Spleen (tissue), 11 donors: ENCODE measurements around the gene AVPI1. TPM values are rescaled to one million over a fixed set of nuclear protein-coding genes. Genes with fewer than 3 reads are reported as not detected.

Source experiments
- DNase-seq: peaks from one replicate; pipeline ENCODE4 v3.0.0-alpha.2; 2020
- H3K27ac ChIP-seq, 8 donors: fragments of 200-600 bp; sonication (generic) in 7 of 8; 1 replicate in 4 of 8; 2 replicates in 4 of 8; pipeline versions ENCODE4 v1.5.0 to v1.8.0; 2016 to 2021; ENCODE audit warnings: inconsistent platforms in 4 of 8, mild to moderate bottlenecking in 4 of 8, moderate library complexity in 1 of 8
- H3K27me3 ChIP-seq, 7 donors: fragments of 200-600 bp; sonication (generic) in 6 of 7; replicated peaks in 1 of 7; 1 replicate in 4 of 7; 2 replicates in 3 of 7; pipeline versions ENCODE4 v1.5.0 to v1.8.0; 2016 to 2021; ENCODE audit warnings: inconsistent platforms in 3 of 7, mild to moderate bottlenecking in 1 of 7
- H3K36me3 ChIP-seq, 6 donors: fragments of 200-600 bp; sonication (generic) in 5 of 6; 1 replicate in 4 of 6; 2 replicates in 2 of 6; pipeline versions ENCODE4 v1.5.0 to v1.8.0; 2016 to 2021; ENCODE audit warnings: inconsistent platforms in 2 of 6
- H3K4me1 ChIP-seq, 6 donors: fragments of 200-600 bp; sonication (generic) in 5 of 6; 1 replicate in 3 of 6; 2 replicates in 3 of 6; pipeline versions ENCODE4 v1.5.0 to v1.8.0; 2016 to 2021; ENCODE audit warnings: inconsistent platforms in 3 of 6
- H3K4me3 ChIP-seq, 8 donors: fragments of 200-600 bp; sonication (generic) in 7 of 8; 1 replicate in 4 of 8; 2 replicates in 4 of 8; pipeline versions ENCODE4 v1.5.0 to v1.8.0; 2016 to 2021; ENCODE audit warnings: inconsistent platforms in 4 of 8, mild to moderate bottlenecking in 4 of 8, moderate library complexity in 2 of 8
- H3K9me3 ChIP-seq, 8 donors: fragments of 200-600 bp; sonication (generic) in 7 of 8; 1 replicate in 4 of 8; 2 replicates in 4 of 8; pipeline versions ENCODE4 v1.5.0 to v1.8.0; 2016 to 2021; ENCODE audit warnings: inconsistent platforms in 4 of 8
- CTCF ChIP-seq, 11 experiments: fragments of 200-600 bp in 7 of 11; fragments of 450-650 bp in 4 of 11; sonication (generic) in 4 of 11; IDR thresholded peaks in 8 of 11; conservative IDR thresholded peaks in 3 of 11; 1 replicate in 7 of 11; 2 replicates in 4 of 11; pipeline versions ENCODE4 v1.4.0 to v1.8.0; 2016 to 2021; ENCODE audit warnings: antibody characterized with exemption in 11 of 11, inconsistent platforms in 4 of 11, mild to moderate bottlenecking in 1 of 11
- POLR2A ChIP-seq, 3 donors: fragments of 450-650 bp; IDR thresholded peaks; one replicate each; pipeline ENCODE4 v1.5.1; 2017; ENCODE audit warnings: antibody characterized with exemption in 3 of 3, mild to moderate bottlenecking in 1 of 3
- POLR2AphosphoS5 ChIP-seq, 3 donors: sonication (generic); formaldehyde crosslinking; IDR thresholded peaks; one replicate each; pipeline ENCODE4 v1.5.1; 2017; ENCODE audit warnings: antibody characterized with exemption in 3 of 3
- WGBS, 5 donors: extraction: QIAGEN DNeasy Blood & Tissue Kit in 3 of 5; methylation state at CpG; one replicate each; pipeline versions ENCODE4 v1.1.5 to v1.1.7; 2013 to 2018; 5-methylcytosine and 5-hydroxymethylcytosine counted together
- intact Hi-C: fragments of 100-400 bp; cut with DNase I; formaldehyde crosslinking; loops from one replicate; pipeline ENCODE4 v1.15.0; 2023; ENCODE audit warnings: low total_unique reads
- polyA plus RNA-seq, 3 donors: library from polyadenylated mRNA; stranded (reverse); fragments of 200-250 nt; gene quantifications; one replicate each; pipeline ENCODE4 v1.2.1, GENCODE V29; 2013
- total RNA-seq, 7 donors: library from RNA; depleted of rRNA in 3 of 7; stranded (reverse); fragments of >200 nt in 3 of 7; fragmentation: NEBNext Ultra II Directional in 4 of 7; extraction: Animal tissue kit (Norgen Biotek cat#: 25700) in 4 of 7; gene quantifications; one replicate each; pipeline versions ENCODE4 v1.1.0 to v1.2.1, GENCODE V29; 2016 to 2021
- donor health status: healthy with polysubstance abuse.
- donor health status: DM: no; HTN: no; CAD: no; lungs with moderate emphysema.
- donor health status: DM: no; HTN: no; CAD: no.
- donor health status: Bipolar disorder and iron deficiency.
- donor health status: healthy.
- donor health status: DM: no; HTN: no; CAD: no.
- donor health status: DM: yes; HTN: yes; CAD: no.

AVPI1 gene
- total and polyA plus RNA-seq, 10 donors, result 4.0 to 35.8 (median 14.3) TPM

DNA sequence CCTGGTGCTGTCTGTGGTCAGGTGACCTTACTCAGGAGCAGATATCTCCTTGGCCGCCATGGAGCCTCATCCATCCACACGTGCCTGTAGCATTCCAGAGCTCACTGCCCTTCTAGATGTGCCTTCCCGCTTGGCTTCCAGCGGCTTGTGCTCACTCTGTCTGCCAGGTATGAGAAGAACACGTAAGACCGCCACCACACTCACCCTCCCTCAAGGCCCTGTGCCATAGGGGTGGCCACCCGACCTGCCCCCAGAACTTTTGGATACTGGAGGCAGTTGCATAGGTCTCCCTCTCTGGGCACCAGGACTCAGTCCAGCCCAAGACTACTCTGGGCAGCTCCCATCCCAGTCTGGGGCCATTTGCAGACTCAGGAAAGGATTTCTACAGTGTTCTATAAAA is 30.6 kb upstream of the AVPI1 start:
- Histone ChIP-seq H3K27ac (peak overlapping the region in 2 of 8 donors; percentile 21 to 47), H3K27me3 (peaks cover 0 to 20% (median 5%) of the 10 kb centered on the region in 7 donors), H3K9me3 (no peaks in the 10 kb centered on the region), H3K4me1 (peaks cover 6 to 64% (median 42%) of the 10 kb centered on the region in 6 donors), H3K36me3 (no peaks in the 10 kb centered on the region), H3K4me3 (no peak overlapping the region)
- TF ChIP-seq POLR2AphosphoS5 (IDR thresholded peaks at IDR 0.05) (no peak), POLR2A (IDR thresholded peaks at IDR 0.05) (no peak), CTCF (IDR thresholded peaks at IDR 0.05 in 8 of 11, conservative IDR thresholded peaks at IDR 0.05 in 3 of 11) (no peak)
- peak; percentile 37 for DNase-seq
- intact Hi-C loops, result no loop called here
- 89 to 95% (median 91%) methylated on average over 5 to 7 of the region's 7 CpGs for WGBS, 5 donors

DNA sequence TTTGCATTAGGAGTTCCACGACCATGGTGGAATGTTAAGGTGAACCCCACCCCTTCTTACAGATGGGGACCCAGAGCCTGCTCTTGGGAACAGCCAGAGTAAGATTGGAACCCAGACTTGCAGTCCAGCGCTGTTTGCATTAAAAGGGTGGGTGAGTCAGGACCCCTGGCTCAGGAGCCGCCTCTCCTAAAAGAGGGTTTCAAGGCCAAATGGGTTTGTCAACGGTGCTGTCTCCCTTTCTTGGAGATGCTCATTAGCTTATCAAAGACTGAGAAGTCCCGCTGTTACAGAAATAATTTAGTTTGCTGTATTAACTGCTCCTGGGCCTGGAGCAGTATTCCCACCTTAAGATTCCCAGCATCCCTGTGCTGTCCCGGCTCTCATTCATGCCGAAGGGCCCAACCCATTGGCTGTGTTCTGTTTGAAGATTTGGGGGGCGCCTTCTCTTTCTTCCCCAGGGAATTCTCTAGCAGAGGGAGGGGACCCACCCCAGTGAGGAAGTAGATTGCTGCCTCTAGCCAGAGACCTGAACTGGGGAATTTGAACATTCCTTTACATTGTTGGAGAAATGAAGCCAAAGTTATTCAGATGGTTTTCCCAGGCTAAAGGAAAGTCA is 28.3 kb upstream of the AVPI1 start:
- Histone ChIP-seq H3K4me1 (peaks cover 6 to 76% (median 50%) of the 10 kb centered on the region in 6 donors), H3K27me3 (peaks cover 0 to 27% (median 5%) of the 10 kb centered on the region in 7 donors), H3K36me3 (no peaks in the 10 kb centered on the region), H3K27ac (peak overlapping the region in 7 of 8 donors; percentile 79 to 90 (median 86)), H3K9me3 (no peaks in the 10 kb centered on the region), H3K4me3 (peak overlapping the region in 5 of 8 donors; percentile 57 to 80 (median 62))
- TF ChIP-seq CTCF (IDR thresholded peaks at IDR 0.05 in 8 of 11, conservative IDR thresholded peaks at IDR 0.05 in 3 of 11), result no peak
- TF ChIP-seq POLR2AphosphoS5 (IDR thresholded peaks at IDR 0.05), result no peak
- no peak for TF ChIP-seq POLR2A (IDR thresholded peaks at IDR 0.05)
- WGBS, 5 donors, result 71 to 82% (median 82%) methylated on average over 8 of the region's 8 CpGs
- no peak for DNase-seq
- intact Hi-C loops, result no loop called here

- H3K4me1 ChIP-seq, result peaks cover 6 to 79% (median 51%) of the 10 kb centered on the region in 6 donors
Measured at GRCh38 chr10:97714401-97715258, 27.6 kb upstream of the AVPI1 start.

More at GRCh38 chr10:97714401-97715258, 27.6 kb upstream of the AVPI1 start:
- intact Hi-C loops, result no loop called here
- peak; percentile 90 for DNase-seq
- peaks cover 0 to 34% (median 5%) of the 10 kb centered on the region in 7 donors for H3K27me3 ChIP-seq
- no peaks in the 10 kb centered on the region for H3K36me3 ChIP-seq
- H3K4me3 ChIP-seq, result peak overlapping the region; percentile 52 to 80 (median 60)
- no peaks in the 10 kb centered on the region for H3K9me3 ChIP-seq
- H3K27ac ChIP-seq, result peak overlapping the region; percentile 51 to 90 (median 86)
- 4 to 23% (median 5%) methylated on average over 11 to 74 of the region's 74 CpGs for whole genome bisulfite sequencing, 5 donors
- TF ChIP-seq CTCF (IDR thresholded peaks at IDR 0.05 in 8 of 11, conservative IDR thresholded peaks at IDR 0.05 in 3 of 11), result no peak
- TF ChIP-seq POLR2AphosphoS5 (IDR thresholded peaks at IDR 0.05), result peak; percentile 39 to 75 (median 70)
